DMS114 treated with DMSO at 0.1 percent for 48 hours (cell line): Measurements from ENCODE around the gene ZNF420.

Source experiments
- DNase-seq: peaks from one replicate; lab custom pipeline; 2025; ENCODE audit not compliant: unreplicated experiment; lab: John Stamatoyannopoulos, UW

Gene ZNF420

GRCh38 chr19:37136111-37136510 lies 57.9 kb downstream of the ZNF420 start:
- no peak for DNase-seq

- no peak for DNase-seq
These were observed 70.0 kb downstream of the ZNF420 start for GRCh38 chr19:37148214-37148613.

DNA sequence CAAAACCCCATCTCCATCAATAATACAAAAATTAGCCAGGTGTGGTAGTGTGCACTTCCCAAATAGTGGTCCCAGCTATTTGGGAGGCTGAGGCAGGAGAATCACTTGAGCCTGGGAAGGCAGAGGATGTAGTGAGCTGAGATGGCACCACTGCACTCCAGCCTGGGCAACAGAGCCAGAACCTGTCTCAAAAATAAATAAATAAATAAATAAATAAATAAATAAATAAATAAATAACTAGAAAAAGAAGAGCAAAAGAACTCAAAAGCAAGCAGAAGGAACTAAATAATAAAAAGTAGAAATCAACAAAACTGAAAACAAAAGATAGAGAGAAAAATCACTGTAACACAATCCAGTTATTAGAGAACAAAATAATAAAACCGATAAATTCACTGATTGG lies 81.9 kb downstream of the ZNF420 start:
- DNase-seq = no peak

- DNase-seq = no peak
These were observed 87.4 kb downstream of the ZNF420 start for GRCh38 chr19:37165635-37166034.

DNA sequence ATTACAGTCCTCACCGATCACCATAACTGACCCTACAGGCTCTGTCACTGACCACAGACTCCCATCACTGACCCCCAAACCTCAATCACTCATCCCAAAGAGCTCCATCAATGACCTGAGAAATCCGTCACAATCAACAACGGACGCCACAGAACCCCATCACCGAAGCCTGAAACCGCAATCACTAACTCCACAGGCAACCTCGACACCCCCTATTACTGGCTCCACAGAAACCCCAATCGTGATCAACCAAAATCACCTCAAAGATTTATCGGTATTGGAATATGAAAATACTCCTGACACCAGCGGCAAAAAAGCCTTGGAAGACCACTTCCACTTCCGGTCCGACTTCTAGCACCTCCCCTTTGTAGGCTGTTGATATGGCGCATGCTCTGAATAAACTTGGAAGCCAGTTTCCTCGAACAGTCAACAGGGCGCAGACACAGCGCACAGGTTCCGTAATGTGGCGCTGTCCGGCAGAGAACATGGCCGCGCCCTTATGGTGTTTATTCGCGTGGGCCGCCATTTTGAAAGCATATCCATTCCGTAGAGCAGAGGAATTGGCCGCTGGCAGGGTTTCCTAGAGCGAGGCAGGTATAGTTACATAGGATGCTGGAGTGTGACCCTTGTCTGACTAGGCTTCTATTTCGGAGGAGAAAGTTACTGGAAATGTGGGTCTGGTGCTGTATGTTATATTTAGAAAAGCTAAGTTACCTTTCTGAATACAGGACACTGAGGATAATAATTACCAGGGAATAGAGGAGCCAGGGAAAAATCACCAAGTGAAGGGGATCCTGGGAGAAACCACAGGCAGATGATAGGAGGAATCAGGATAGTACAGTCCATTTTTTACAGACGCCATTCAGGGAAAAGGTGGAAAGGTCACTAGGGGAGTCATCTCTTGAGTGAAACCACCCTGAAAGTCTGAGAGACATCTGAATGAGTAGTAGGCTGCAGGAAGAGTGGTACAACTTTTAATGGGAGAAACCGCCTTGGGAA lies 94.4 kb downstream of the ZNF420 start, which contains the start of gene ZNF585A:
ZNF585A (minus strand) TSS at position 328 of the 999 bp plus-strand sequence. CDS start 2,785 bp downstream, outside the sequence.
- peak; percentile 98 for DNase-seq
